ENCODE measurements around the gene GLRX. TPM values are rescaled to one million over a fixed set of nuclear protein-coding genes. Genes with fewer than 3 reads are reported as not detected.

The GLRX gene
- total RNA-seq, 4 donors from 2014 or later = 52.2 to 148 (median 96.5) TPM

DNA sequence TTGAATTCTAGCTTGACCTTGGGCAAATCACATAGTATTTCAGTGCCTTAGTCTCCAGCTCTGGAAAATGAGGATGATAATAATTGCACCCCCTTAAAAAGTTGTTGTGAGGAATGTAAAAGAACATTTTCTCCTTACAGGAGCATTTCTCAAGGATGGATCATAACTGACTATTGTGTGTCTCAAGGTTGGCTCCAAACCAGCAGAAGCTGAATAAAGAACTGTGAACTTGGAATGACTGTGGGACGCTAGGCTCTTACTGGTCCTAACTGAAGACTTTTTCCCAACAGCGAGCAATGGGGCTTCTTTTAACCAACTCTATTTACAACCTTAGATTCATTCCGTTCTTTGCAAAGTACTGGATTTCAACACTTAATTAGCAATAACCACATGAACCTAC, 26.2 kb upstream of the GLRX start:
- TF ChIP-seq, protein P1, sequence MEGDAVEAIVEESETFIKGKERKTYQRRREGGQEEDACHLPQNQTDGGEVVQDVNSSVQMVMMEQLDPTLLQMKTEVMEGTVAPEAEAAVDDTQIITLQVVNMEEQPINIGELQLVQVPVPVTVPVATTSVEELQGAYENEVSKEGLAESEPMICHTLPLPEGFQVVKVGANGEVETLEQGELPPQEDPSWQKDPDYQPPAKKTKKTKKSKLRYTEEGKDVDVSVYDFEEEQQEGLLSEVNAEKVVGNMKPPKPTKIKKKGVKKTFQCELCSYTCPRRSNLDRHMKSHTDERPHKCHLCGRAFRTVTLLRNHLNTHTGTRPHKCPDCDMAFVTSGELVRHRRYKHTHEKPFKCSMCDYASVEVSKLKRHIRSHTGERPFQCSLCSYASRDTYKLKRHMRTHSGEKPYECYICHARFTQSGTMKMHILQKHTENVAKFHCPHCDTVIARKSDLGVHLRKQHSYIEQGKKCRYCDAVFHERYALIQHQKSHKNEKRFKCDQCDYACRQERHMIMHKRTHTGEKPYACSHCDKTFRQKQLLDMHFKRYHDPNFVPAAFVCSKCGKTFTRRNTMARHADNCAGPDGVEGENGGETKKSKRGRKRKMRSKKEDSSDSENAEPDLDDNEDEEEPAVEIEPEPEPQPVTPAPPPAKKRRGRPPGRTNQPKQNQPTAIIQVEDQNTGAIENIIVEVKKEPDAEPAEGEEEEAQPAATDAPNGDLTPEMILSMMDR (IDR thresholded peaks at IDR 0.05; ENCODE audit: low read depth) = no peak

- TF ChIP-seq, protein P1 (IDR thresholded peaks at IDR 0.05; ENCODE audit: low read depth) = no peak
Measured at GRCh38 chr5:95847261-95847592, 24.7 kb upstream of the GLRX start.

DNA sequence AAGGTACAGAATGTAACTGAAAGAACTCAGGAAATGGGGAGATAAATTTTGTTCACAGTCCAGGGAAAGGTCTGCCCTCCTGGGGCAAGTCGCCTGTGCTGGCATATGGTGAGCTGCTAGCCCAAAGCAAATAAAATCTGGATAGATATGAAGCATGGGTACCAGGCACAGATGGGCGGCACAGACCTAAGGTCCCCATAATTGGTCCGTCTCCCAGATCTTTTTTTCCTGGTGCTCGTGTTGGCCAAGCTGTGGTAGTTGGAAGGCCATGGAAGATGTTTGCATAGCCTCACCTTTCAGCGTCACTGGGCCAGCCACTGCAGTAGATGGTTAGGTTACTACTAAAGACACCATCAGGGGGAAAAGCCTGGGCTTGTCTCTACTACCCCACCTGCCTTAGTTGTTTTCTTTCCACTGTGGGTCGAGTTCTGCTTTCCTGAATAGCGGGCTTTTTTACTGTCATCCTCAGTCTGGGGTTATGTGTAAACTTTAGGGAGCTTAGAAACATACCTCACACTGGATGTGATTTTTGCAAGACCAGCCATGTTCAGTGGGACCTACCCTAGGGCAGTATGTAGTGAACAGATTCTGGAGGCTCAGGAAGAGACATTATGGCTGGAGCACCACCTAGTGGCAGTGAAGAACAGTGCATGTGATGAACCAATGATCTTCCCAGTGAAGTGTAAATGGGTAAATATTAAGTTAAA, 24.2 kb upstream of the GLRX start:
- TF ChIP-seq, protein P1 (IDR thresholded peaks at IDR 0.05; ENCODE audit: low read depth) = no peak

GRCh38 chr5:95845391-95845790, 22.9 kb upstream of the GLRX start:
- TF ChIP-seq, protein P1 (IDR thresholded peaks at IDR 0.05; ENCODE audit: low read depth) = no peak

GRCh38 chr5:95843733-95844223, 21.3 kb upstream of the GLRX start:
- TF ChIP-seq, protein P1 (IDR thresholded peaks at IDR 0.05; ENCODE audit: low read depth) = no peak

GRCh38 chr5:95842854-95843544, 20.5 kb upstream of the GLRX start:
- TF ChIP-seq, protein P1 (IDR thresholded peaks at IDR 0.05; ENCODE audit: low read depth) = no peak
